Neural cell (in vitro differentiated cells): Measurements from ENCODE around the gene PTPRN2. TPM values are rescaled to one million over a fixed set of nuclear protein-coding genes. Genes with fewer than 3 reads are reported as not detected.

Experiments used
- H2AFZ ChIP-seq: fragments of 200-600, 300-800 bp; sonication (generic), shearing (Covaris generic); 2 replicates; pipeline ENCODE4 v1.6.0; 2014; ENCODE audit warnings: low read depth, mild to moderate bottlenecking, antibody characterized with exemption, low read length, moderate library complexity
- H3F3A ChIP-seq: fragments of 200-600 bp; shearing (Covaris generic); 2 replicates; pipeline ENCODE4 v1.6.1; 2016; ENCODE audit warnings: mild to moderate bottlenecking, moderate library complexity, mixed read lengths, antibody characterized with exemption, low read length; ENCODE audit not compliant: insufficient read depth, poor library complexity, severe bottlenecking
- H3K27ac ChIP-seq: fragments of 200-600, 300-800 bp; sonication (generic), shearing (Covaris generic); 2 replicates; pipeline ENCODE4 v1.5.1; 2014; ENCODE audit warnings: mild to moderate bottlenecking, low read length, moderate library complexity
- H3K27me3 ChIP-seq: fragments of 300-800, 200-600 bp; sonication (generic), shearing (Covaris generic); 2 replicates; pipeline ENCODE4 v1.6.0; 2014; ENCODE audit warnings: mild to moderate bottlenecking, low read depth, low read length, moderate library complexity; ENCODE audit not compliant: insufficient read depth
- H3K36me3 ChIP-seq: fragments of 300-800, 200-600 bp; sonication (generic), shearing (Covaris generic); 2 replicates; pipeline ENCODE4 v1.5.1; 2014; ENCODE audit warnings: mild to moderate bottlenecking, antibody characterized with exemption, low read length, moderate library complexity; ENCODE audit not compliant: insufficient read depth
- H3K4me2 ChIP-seq: fragments of 300-800, 200-600 bp; sonication (generic), shearing (Covaris generic); 2 replicates; pipeline ENCODE4 v1.6.0; 2014; ENCODE audit warnings: mild to moderate bottlenecking, low read length
- H3K4me3 ChIP-seq: fragments of 300-800, 200-600 bp; sonication (generic), shearing (Covaris generic); 2 replicates; pipeline ENCODE4 v1.5.1; 2014; ENCODE audit warnings: mild to moderate bottlenecking, low read length, moderate library complexity
- H3K79me2 ChIP-seq: fragments of 200-600 bp; shearing (Covaris generic); replicated peaks from 2 replicates; pipeline ENCODE4 v1.6.0; 2014; ENCODE audit warnings: mild to moderate bottlenecking, low read length, moderate library complexity; ENCODE audit not compliant: insufficient read depth
- H3K9ac ChIP-seq: fragments of 300-800, 200-600 bp; sonication (generic), shearing (Covaris generic); 2 replicates; pipeline ENCODE4 v1.6.1; 2016; ENCODE audit warnings: mild to moderate bottlenecking, low read length, mixed read lengths
- H3K9me2 ChIP-seq: fragments of 200-600 bp; shearing (Covaris generic); 2 replicates; pipeline ENCODE4 v1.6.1; 2016; ENCODE audit warnings: mild to moderate bottlenecking, low read length, mixed read lengths; ENCODE audit not compliant: insufficient read depth
- H3K9me3 ChIP-seq: fragments of 200-600, 300-800 bp; sonication (generic), shearing (Covaris generic); 2 replicates; pipeline ENCODE4 v1.6.1; 2016; ENCODE audit warnings: mild to moderate bottlenecking, mixed run types, low read length, moderate library complexity, mixed read lengths
- H4K20me1 ChIP-seq: fragments of 200-600 bp; shearing (Covaris generic); 2 replicates; pipeline ENCODE4 v1.6.1; 2016; ENCODE audit warnings: mild to moderate bottlenecking, mixed run types; ENCODE audit not compliant: insufficient read depth
- CTCF ChIP-seq: fragments of 450-650 bp; IDR thresholded peaks from 2 replicates; pipeline ENCODE4 v1.5.1; 2014; ENCODE audit warnings: antibody characterized with exemption, mild to moderate bottlenecking, moderate library complexity; ENCODE audit not compliant: poor library complexity, severe bottlenecking
- EP300 ChIP-seq: fragments of 450-650 bp; conservative IDR thresholded peaks from 2 replicates; pipeline ENCODE4 v1.6.1; 2014; ENCODE audit warnings: antibody characterized with exemption, mild to moderate bottlenecking, moderate library complexity; ENCODE audit not compliant: poor library complexity, severe bottlenecking
- EZH2 ChIP-seq: fragments of 200-600, 300-800 bp; shearing (Covaris generic), sonication (generic); IDR thresholded peaks from 2 replicates; pipeline ENCODE4 v1.6.1; 2014; ENCODE audit warnings: antibody characterized with exemption, low read length, borderline replicate concordance, mild to moderate bottlenecking; ENCODE audit not compliant: insufficient read depth, poor library complexity, severe bottlenecking
- MXI1 ChIP-seq: fragments of 450-650 bp; conservative IDR thresholded peaks from 2 replicates; pipeline ENCODE4 v1.6.1; 2014; ENCODE audit warnings: antibody characterized with exemption, mild to moderate bottlenecking; ENCODE audit not compliant: poor library complexity, severe bottlenecking
- POLR2AphosphoS5 ChIP-seq: IDR thresholded peaks from 2 replicates; pipeline ENCODE4 v1.6.1; 2012
- RAD21 ChIP-seq: fragments of 450-650 bp; conservative IDR thresholded peaks from 2 replicates; pipeline ENCODE4 v1.6.1; 2014; ENCODE audit warnings: antibody characterized with exemption, mild to moderate bottlenecking, moderate library complexity
- SMC3 ChIP-seq: fragments of 450-650 bp; conservative IDR thresholded peaks from 2 replicates; pipeline ENCODE4 v1.6.1; 2014; ENCODE audit warnings: antibody characterized with exemption, mild to moderate bottlenecking, moderate library complexity; ENCODE audit not compliant: poor library complexity
- TAF1 ChIP-seq: IDR thresholded peaks from 2 replicates; pipeline ENCODE4 v1.6.1; 2012; ENCODE audit warnings: low read depth
- polyA plus RNA-seq: library from polyadenylated mRNA; depleted of rRNA; stranded (reverse); fragments of >200 nt; gene quantifications from 2 replicates; pipeline ENCODE4 v1.2.3, GENCODE V29; 2014
- TF ChIP-seq, protein P1 (sequence below): IDR thresholded peaks from 2 replicates; pipeline ENCODE4 v1.6.1; 2012; ENCODE audit warnings: borderline replicate concordance

Gene PTPRN2
- polyA plus RNA-seq, 1 donor from 2014 or later: 31.0 TPM

GRCh38 chr7:158066085-158066484, 521.5 kb downstream of the PTPRN2 start:
- H3K9me3 ChIP-seq: no peaks in the 10 kb centered on the region
- no peak overlapping the region for H3K4me3 ChIP-seq
- no peak overlapping the region for H3K4me2 ChIP-seq
- H3F3A ChIP-seq: no peaks in the 10 kb centered on the region
- H3K27me3 ChIP-seq: no peaks in the 10 kb centered on the region
- no peak for TF ChIP-seq MXI1
- no peak for TF ChIP-seq TAF1
- TF ChIP-seq, protein P1, sequence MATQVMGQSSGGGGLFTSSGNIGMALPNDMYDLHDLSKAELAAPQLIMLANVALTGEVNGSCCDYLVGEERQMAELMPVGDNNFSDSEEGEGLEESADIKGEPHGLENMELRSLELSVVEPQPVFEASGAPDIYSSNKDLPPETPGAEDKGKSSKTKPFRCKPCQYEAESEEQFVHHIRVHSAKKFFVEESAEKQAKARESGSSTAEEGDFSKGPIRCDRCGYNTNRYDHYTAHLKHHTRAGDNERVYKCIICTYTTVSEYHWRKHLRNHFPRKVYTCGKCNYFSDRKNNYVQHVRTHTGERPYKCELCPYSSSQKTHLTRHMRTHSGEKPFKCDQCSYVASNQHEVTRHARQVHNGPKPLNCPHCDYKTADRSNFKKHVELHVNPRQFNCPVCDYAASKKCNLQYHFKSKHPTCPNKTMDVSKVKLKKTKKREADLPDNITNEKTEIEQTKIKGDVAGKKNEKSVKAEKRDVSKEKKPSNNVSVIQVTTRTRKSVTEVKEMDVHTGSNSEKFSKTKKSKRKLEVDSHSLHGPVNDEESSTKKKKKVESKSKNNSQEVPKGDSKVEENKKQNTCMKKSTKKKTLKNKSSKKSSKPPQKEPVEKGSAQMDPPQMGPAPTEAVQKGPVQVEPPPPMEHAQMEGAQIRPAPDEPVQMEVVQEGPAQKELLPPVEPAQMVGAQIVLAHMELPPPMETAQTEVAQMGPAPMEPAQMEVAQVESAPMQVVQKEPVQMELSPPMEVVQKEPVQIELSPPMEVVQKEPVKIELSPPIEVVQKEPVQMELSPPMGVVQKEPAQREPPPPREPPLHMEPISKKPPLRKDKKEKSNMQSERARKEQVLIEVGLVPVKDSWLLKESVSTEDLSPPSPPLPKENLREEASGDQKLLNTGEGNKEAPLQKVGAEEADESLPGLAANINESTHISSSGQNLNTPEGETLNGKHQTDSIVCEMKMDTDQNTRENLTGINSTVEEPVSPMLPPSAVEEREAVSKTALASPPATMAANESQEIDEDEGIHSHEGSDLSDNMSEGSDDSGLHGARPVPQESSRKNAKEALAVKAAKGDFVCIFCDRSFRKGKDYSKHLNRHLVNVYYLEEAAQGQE: no peak
- no peak for TF ChIP-seq POLR2AphosphoS5
- TF ChIP-seq SMC3: no peak
- no peak for TF ChIP-seq EP300
- TF ChIP-seq EZH2: no peak
- H3K27ac ChIP-seq: no peak overlapping the region
- no peaks in the 10 kb centered on the region for H3K9me2 ChIP-seq
- H2AFZ ChIP-seq: no peak overlapping the region
- H3K79me2 ChIP-seq: no peaks in the 10 kb centered on the region
- peaks cover 7% of the 10 kb centered on the region for H3K36me3 ChIP-seq
- H4K20me1 ChIP-seq: no peaks in the 10 kb centered on the region
- no peak overlapping the region for H3K9ac ChIP-seq

DNA sequence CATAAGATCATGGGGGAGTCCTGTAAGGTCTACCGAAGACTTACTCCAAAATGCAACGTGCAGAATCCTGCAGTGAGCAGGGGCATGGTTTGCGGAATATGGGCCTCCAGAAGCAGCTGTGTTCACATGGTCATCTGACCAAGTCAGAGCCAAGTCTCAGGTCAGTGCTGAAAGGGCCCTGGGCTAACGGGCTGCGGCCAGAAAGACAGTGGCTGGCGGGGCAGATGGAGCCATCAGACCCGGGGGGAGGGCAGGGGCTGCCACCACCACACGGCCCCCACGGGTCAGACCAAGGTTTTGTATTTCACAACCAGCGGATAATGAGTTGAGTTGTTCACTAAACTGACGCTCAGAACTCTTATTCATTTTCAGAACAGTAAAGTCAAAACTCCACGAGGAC, 522.3 kb downstream of the PTPRN2 start:
- no peaks in the 10 kb centered on the region for H3K9me3 ChIP-seq
- H3K79me2 ChIP-seq: no peaks in the 10 kb centered on the region
- H3F3A ChIP-seq: no peaks in the 10 kb centered on the region
- H3K9ac ChIP-seq: no peak overlapping the region
- H3K27me3 ChIP-seq: no peaks in the 10 kb centered on the region
- no peak overlapping the region for H3K4me2 ChIP-seq
- no peak overlapping the region for H3K27ac ChIP-seq
- H3K4me3 ChIP-seq: no peak overlapping the region
- no peak overlapping the region for H2AFZ ChIP-seq
- peaks cover 7% of the 10 kb centered on the region for H3K36me3 ChIP-seq
- H4K20me1 ChIP-seq: no peaks in the 10 kb centered on the region
- TF ChIP-seq, protein P1: no peak
- no peak for TF ChIP-seq EZH2
- no peak for TF ChIP-seq SMC3
- no peak for TF ChIP-seq POLR2AphosphoS5
- TF ChIP-seq RAD21: no peak
- TF ChIP-seq MXI1: no peak
- TF ChIP-seq CTCF: no peak
- TF ChIP-seq TAF1: no peak
- no peak for TF ChIP-seq EP300
- H3K9me2 ChIP-seq: no peaks in the 10 kb centered on the region
